ENCODE measurements around the gene MCF2L.

- TF ChIP-seq CTCF (IDR thresholded peaks at IDR 0.05; ENCODE audit: low read depth, low read length) (no peak), EZH2phosphoT487 (IDR thresholded peaks at IDR 0.05; ENCODE audit: low read depth) (no peak)
These were observed 13.6 kb upstream of the MCF2L start for GRCh38 chr13:112955271-112955937.

Measured in OCI-LY3 (cell line).